SK-N-SH treated with all-trans-retinoic acid at 6 μM for 48 hours (cell line): ENCODE measurements around the gene SLC25A33.
"Not testable (repeated sequence)": the region's sequence is repeated elsewhere in the genome, so short reads cannot be mapped to it uniquely, and the experiment has no call there.

Experiments used
- ATAC-seq: fragments of 200-7000 bp; cut with Tn5 transposase; 3 replicates; pipeline ENCODE4 v1.9.1; 2020; ENCODE audit warnings: mild to moderate bottlenecking, moderate library complexity
- BACH2 ChIP-seq: fragments of 250-450 bp; sonication (Bioruptor Pico); IDR thresholded peaks from 2 replicates; pipeline ENCODE4 v1.9.0; 2021; ENCODE audit warnings: mild to moderate bottlenecking, borderline replicate concordance
- CSDC2 ChIP-seq: fragments of 250-450 bp; sonication (Bioruptor Pico); IDR thresholded peaks from 2 replicates; pipeline ENCODE4 v1.5.0; 2020; ENCODE audit warnings: mild to moderate bottlenecking, moderate library complexity
- ESRRG ChIP-seq: fragments of 250-450 bp; sonication (Bioruptor Pico); IDR thresholded peaks from 2 replicates; pipeline ENCODE4 v1.6.1; 2021; ENCODE audit warnings: mild to moderate bottlenecking
- GLIS3 ChIP-seq: fragments of 250-450 bp; sonication (Bioruptor Pico); IDR thresholded peaks from 2 replicates; pipeline ENCODE4 v1.5.0; 2020; ENCODE audit warnings: mild to moderate bottlenecking, moderate library complexity
- ISL1 ChIP-seq: fragments of 250-450 bp; sonication (Bioruptor Pico); IDR thresholded peaks from 2 replicates; pipeline ENCODE4 v2.1.2; 2022; ENCODE audit warnings: mild to moderate bottlenecking, moderate library complexity
- OSR1 ChIP-seq: fragments of 250-450 bp; sonication (Bioruptor Pico); IDR thresholded peaks from 2 replicates; pipeline ENCODE4 v1.8.0; 2022; ENCODE audit warnings: moderate library complexity, mild to moderate bottlenecking, inconsistent platforms
- PPARA ChIP-seq: fragments of 250-450 bp; sonication (Bioruptor Pico); IDR thresholded peaks from 2 replicates; pipeline ENCODE4 v1.5.0; 2020; ENCODE audit warnings: mild to moderate bottlenecking, borderline replicate concordance
- RARB ChIP-seq: fragments of 250-450 bp; sonication (Bioruptor Pico); IDR thresholded peaks from 2 replicates; pipeline ENCODE4 v1.8.0; 2021; ENCODE audit warnings: mild to moderate bottlenecking, moderate library complexity
- SNAI2 ChIP-seq: fragments of 250-450 bp; sonication (Bioruptor Pico); IDR thresholded peaks from 2 replicates; pipeline ENCODE4 v1.5.0; 2020; ENCODE audit warnings: mild to moderate bottlenecking, moderate library complexity
- TCF4 ChIP-seq: fragments of 250-450 bp; sonication (Bioruptor Pico); IDR thresholded peaks from 2 replicates; pipeline ENCODE4 v1.8.0; 2021; ENCODE audit warnings: mild to moderate bottlenecking, moderate library complexity, borderline replicate concordance
- TOX ChIP-seq: fragments of 250-450 bp; sonication (Bioruptor Pico); IDR thresholded peaks from 2 replicates; pipeline ENCODE4 v1.8.0; 2021; ENCODE audit warnings: mild to moderate bottlenecking, moderate library complexity, borderline replicate concordance
- ZC3H10 ChIP-seq: fragments of 250-450 bp; sonication (Bioruptor Pico); IDR thresholded peaks from 2 replicates; pipeline ENCODE4 v1.5.1; 2021; ENCODE audit warnings: mild to moderate bottlenecking, moderate library complexity
- ZFP30 ChIP-seq: fragments of 450-650 bp; formaldehyde crosslinking; IDR thresholded peaks from 2 replicates; pipeline ENCODE4 v1.5.0; 2022; ENCODE audit warnings: mild to moderate bottlenecking, moderate library complexity
- ZNF565 ChIP-seq: fragments of 450-650 bp; formaldehyde crosslinking; conservative IDR thresholded peaks from 2 replicates; pipeline ENCODE4 v1.5.0; 2020; ENCODE audit warnings: low read depth, mild to moderate bottlenecking, moderate library complexity
- ZNF70 ChIP-seq: fragments of 450-650 bp; formaldehyde crosslinking; IDR thresholded peaks from 2 replicates; pipeline ENCODE4 v1.5.0; 2020; ENCODE audit warnings: mild to moderate bottlenecking, moderate library complexity
- ZNF8 ChIP-seq: fragments of 450-650 bp; formaldehyde crosslinking; IDR thresholded peaks from 2 replicates; pipeline ENCODE4 v1.5.0; 2020; ENCODE audit warnings: mild to moderate bottlenecking, moderate library complexity
- TF ChIP-seq, protein P1 (sequence below): fragments of 250-450 bp; sonication (Bioruptor Pico); IDR thresholded peaks from 2 replicates; pipeline ENCODE4 v1.5.1; 2021; ENCODE audit warnings: mild to moderate bottlenecking, moderate library complexity
- TF ChIP-seq, protein P2 (sequence below): fragments of 250-450 bp; sonication (Bioruptor Pico); IDR thresholded peaks from 2 replicates; pipeline ENCODE4 v1.8.0; 2021; ENCODE audit warnings: low read depth, mild to moderate bottlenecking, moderate library complexity, borderline replicate concordance
- TF ChIP-seq, protein P3 (sequence below): fragments of 250-450 bp; sonication (Bioruptor Pico); IDR thresholded peaks from 2 replicates; pipeline ENCODE4 v1.5.1; 2020; ENCODE audit warnings: low read depth, mild to moderate bottlenecking, moderate library complexity
- TF ChIP-seq, protein P4 (sequence below): fragments of 250-450 bp; sonication (Bioruptor Pico); IDR thresholded peaks from 2 replicates; pipeline ENCODE4 v1.8.0; 2020; ENCODE audit warnings: mild to moderate bottlenecking, moderate library complexity, borderline replicate concordance
- TF ChIP-seq, protein P5 (sequence below): fragments of 250-450 bp; sonication (Bioruptor Pico); IDR thresholded peaks from 2 replicates; pipeline ENCODE4 v1.5.0; 2020; ENCODE audit warnings: mild to moderate bottlenecking, moderate library complexity

SLC25A33 gene

DNA sequence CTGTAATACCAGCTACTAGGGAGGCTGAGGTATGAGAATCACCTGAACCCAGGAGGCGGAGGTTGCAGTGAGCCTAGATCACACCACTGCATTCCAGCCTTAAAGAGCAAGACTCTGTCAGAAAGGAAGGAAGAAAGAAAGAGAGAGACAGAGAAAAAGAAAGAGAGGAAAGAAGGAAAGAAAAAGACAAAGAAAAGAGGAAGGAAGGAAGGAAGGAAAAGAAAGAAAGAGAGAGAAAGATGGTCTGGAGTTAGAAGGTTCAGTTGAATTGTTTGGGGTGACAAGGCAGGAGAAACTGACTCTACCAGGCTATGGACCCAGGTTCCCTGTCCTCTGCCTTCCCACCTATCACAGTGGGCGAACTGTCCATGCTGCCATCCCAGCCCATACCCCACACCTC lies 84.8 kb downstream of the SLC25A33 start:
- TF ChIP-seq ZFP30 (no peak), TOX (CRISPR knock-in tag) (no peak), ZC3H10 (CRISPR knock-in tag) (no peak), ZNF8 (CRISPR knock-in tag) (no peak), SNAI2 (no peak), RARB (CRISPR knock-in tag) (no peak), TCF4 (CRISPR knock-in tag) (no peak), ZNF70 (CRISPR knock-in tag) (no peak), BACH2 (CRISPR knock-in tag) (no peak), OSR1 (CRISPR knock-in tag) (no peak), CSDC2 (no peak)
- TF ChIP-seq, protein P1, sequence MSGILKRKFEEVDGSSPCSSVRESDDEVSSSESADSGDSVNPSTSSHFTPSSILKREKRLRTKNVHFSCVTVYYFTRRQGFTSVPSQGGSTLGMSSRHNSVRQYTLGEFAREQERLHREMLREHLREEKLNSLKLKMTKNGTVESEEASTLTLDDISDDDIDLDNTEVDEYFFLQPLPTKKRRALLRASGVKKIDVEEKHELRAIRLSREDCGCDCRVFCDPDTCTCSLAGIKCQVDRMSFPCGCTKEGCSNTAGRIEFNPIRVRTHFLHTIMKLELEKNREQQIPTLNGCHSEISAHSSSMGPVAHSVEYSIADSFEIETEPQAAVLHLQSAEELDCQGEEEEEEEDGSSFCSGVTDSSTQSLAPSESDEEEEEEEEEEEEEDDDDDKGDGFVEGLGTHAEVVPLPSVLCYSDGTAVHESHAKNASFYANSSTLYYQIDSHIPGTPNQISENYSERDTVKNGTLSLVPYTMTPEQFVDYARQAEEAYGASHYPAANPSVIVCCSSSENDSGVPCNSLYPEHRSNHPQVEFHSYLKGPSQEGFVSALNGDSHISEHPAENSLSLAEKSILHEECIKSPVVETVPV: no peak
- TF ChIP-seq, protein P2, sequence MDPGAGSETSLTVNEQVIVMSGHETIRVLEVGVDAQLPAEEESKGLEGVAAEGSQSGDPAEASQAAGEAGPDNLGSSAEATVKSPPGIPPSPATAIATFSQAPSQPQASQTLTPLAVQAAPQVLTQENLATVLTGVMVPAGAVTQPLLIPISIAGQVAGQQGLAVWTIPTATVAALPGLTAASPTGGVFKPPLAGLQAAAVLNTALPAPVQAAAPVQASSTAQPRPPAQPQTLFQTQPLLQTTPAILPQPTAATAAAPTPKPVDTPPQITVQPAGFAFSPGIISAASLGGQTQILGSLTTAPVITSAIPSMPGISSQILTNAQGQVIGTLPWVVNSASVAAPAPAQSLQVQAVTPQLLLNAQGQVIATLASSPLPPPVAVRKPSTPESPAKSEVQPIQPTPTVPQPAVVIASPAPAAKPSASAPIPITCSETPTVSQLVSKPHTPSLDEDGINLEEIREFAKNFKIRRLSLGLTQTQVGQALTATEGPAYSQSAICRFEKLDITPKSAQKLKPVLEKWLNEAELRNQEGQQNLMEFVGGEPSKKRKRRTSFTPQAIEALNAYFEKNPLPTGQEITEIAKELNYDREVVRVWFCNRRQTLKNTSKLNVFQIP (CRISPR knock-in tag): no peak
- TF ChIP-seq, protein P3, sequence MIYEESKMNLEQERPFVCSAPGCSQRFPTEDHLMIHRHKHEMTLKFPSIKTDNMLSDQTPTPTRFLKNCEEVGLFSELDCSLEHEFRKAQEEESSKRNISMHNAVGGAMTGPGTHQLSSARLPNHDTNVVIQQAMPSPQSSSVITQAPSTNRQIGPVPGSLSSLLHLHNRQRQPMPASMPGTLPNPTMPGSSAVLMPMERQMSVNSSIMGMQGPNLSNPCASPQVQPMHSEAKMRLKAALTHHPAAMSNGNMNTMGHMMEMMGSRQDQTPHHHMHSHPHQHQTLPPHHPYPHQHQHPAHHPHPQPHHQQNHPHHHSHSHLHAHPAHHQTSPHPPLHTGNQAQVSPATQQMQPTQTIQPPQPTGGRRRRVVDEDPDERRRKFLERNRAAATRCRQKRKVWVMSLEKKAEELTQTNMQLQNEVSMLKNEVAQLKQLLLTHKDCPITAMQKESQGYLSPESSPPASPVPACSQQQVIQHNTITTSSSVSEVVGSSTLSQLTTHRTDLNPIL (CRISPR knock-in tag): no peak
- TF ChIP-seq, protein P4, sequence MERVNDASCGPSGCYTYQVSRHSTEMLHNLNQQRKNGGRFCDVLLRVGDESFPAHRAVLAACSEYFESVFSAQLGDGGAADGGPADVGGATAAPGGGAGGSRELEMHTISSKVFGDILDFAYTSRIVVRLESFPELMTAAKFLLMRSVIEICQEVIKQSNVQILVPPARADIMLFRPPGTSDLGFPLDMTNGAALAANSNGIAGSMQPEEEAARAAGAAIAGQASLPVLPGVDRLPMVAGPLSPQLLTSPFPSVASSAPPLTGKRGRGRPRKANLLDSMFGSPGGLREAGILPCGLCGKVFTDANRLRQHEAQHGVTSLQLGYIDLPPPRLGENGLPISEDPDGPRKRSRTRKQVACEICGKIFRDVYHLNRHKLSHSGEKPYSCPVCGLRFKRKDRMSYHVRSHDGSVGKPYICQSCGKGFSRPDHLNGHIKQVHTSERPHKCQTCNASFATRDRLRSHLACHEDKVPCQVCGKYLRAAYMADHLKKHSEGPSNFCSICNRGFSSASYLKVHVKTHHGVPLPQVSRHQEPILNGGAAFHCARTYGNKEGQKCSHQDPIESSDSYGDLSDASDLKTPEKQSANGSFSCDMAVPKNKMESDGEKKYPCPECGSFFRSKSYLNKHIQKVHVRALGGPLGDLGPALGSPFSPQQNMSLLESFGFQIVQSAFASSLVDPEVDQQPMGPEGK (CRISPR knock-in tag): no peak
- no peak for ATAC-seq

DNA sequence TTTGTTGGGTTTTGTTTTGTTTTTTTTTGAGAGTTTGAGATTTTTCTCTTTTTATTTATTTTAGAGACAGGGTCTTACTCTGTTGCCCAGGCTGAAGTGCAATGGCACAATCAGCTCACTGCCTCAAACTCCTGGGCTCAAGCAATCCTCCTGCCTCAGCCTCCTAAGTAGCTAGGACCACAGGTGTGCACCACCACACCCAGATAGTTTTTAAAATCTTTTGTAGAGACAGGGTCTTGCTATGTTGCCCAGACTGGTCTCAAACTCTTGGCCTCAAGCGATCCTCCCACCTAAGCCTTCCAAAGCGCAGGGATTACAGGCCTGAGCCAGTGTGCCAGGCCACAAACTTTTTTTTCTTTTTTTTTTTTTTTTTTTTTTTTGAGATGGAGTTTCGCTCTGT lies 85.8 kb downstream of the SLC25A33 start:
- not testable (repeated sequence) for ATAC-seq

DNA sequence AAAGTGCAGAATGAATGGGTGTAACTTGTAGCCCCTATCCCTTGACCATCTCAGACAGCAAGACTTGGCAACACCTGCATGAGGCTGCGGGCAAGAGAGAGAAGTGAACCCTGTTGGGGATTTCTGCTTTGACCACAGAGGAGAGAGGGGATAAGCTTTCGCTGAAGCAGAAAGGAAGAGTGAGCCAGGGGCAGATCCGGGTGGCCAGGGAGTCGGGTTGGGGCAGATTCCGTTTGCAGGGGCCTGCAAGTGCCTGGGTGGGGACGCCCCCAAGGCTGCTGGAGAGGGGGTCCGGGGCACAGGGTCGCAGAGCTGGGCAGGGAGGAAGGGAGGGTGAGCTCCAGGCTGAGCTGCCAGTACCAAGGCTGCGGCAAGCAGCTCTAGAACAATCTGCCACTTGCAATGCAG lies 86.9 kb downstream of the SLC25A33 start:
- no peak for TF ChIP-seq PPARA (CRISPR knock-in tag)
- TF ChIP-seq, protein P3 (CRISPR knock-in tag): no peak
- TF ChIP-seq ESRRG (CRISPR knock-in tag): no peak
- TF ChIP-seq ZFP30: no peak
- TF ChIP-seq OSR1 (CRISPR knock-in tag): no peak
- no peak for TF ChIP-seq ISL1 (CRISPR knock-in tag)
- no peak for TF ChIP-seq RARB (CRISPR knock-in tag)
- no peak for TF ChIP-seq ZNF565 (CRISPR knock-in tag)
- TF ChIP-seq BACH2 (CRISPR knock-in tag): no peak
- no peak for TF ChIP-seq SNAI2
- TF ChIP-seq, protein P2 (CRISPR knock-in tag): no peak
- TF ChIP-seq TOX (CRISPR knock-in tag): no peak
- TF ChIP-seq GLIS3 (CRISPR knock-in tag): no peak
- TF ChIP-seq, protein P4 (CRISPR knock-in tag): no peak
- TF ChIP-seq, protein P5, sequence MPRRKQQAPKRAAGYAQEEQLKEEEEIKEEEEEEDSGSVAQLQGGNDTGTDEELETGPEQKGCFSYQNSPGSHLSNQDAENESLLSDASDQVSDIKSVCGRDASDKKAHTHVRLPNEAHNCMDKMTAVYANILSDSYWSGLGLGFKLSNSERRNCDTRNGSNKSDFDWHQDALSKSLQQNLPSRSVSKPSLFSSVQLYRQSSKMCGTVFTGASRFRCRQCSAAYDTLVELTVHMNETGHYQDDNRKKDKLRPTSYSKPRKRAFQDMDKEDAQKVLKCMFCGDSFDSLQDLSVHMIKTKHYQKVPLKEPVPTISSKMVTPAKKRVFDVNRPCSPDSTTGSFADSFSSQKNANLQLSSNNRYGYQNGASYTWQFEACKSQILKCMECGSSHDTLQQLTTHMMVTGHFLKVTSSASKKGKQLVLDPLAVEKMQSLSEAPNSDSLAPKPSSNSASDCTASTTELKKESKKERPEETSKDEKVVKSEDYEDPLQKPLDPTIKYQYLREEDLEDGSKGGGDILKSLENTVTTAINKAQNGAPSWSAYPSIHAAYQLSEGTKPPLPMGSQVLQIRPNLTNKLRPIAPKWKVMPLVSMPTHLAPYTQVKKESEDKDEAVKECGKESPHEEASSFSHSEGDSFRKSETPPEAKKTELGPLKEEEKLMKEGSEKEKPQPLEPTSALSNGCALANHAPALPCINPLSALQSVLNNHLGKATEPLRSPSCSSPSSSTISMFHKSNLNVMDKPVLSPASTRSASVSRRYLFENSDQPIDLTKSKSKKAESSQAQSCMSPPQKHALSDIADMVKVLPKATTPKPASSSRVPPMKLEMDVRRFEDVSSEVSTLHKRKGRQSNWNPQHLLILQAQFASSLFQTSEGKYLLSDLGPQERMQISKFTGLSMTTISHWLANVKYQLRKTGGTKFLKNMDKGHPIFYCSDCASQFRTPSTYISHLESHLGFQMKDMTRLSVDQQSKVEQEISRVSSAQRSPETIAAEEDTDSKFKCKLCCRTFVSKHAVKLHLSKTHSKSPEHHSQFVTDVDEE (CRISPR knock-in tag): no peak
- no peak for TF ChIP-seq ZC3H10 (CRISPR knock-in tag)
- TF ChIP-seq, all 23 proteins: peak for 0
- ATAC-seq: no peak
